Measurements from ENCODE around the gene MFAP3L. TPM values are rescaled to one million over a fixed set of nuclear protein-coding genes. Genes with fewer than 3 reads are reported as not detected.

Gene MFAP3L
- total RNA-seq, 6 experiments from 2014 or later = 23.2 to 84.3 (median 39.3) TPM

DNA sequence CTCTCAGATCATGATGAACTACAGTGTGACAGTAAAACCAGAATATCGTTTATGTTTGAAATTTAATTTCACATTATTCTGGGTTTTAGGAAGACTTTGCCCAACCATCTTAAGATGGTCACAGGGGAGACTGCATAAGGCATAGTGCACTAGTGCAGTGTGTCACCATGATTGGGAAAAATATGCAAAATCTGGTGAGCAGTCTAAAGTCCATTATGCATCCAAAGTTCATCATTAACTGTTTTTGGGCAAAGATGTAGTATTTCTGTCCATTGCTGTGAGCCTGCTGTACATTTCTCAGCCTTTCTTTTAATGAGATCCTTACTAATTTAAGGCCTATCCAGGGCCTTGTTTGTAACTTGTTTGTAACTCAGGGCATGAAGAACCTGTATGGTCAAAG is 11.3 kb upstream of the MFAP3L start:
- 50% methylated on average over 1 of the region's 1 CpG for WGBS (ENCODE audit: insufficient coverage, low coverage, low lambda C conversion rate, missing lambda C conversion rate)
- no peaks in the 10 kb centered on the region for H3K9me3 ChIP-seq

DNA sequence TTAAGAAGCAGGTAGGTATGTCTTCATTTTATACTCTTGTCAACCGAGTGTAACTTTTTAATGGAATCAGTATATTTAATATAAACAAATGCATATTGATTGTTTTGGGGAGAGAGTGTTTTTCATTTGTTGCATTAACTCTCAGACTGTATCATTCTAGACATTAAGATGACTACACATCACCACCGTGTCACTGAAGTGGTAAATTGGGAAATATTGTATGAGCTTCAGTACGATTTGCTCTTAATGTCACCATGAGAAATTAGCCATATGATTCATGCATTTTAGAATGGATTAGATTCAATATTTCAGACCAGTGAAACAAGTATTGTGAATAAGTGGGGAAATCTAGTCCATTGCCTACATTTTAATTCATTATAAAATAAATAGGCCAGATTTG is 9.7 kb upstream of the MFAP3L start:
- Histone ChIP-seq H3K36me3 (no peaks in the 10 kb centered on the region), H3K9me3 (no peaks in the 10 kb centered on the region), H3K27me3 (no peaks in the 10 kb centered on the region), H3K4me3 (no peak overlapping the region), H3K27ac (no peak overlapping the region), H3K4me1 (peaks cover 0 to 20% (median 0%) of the 10 kb centered on the region in 4 donors)
- TF ChIP-seq, protein P1, sequence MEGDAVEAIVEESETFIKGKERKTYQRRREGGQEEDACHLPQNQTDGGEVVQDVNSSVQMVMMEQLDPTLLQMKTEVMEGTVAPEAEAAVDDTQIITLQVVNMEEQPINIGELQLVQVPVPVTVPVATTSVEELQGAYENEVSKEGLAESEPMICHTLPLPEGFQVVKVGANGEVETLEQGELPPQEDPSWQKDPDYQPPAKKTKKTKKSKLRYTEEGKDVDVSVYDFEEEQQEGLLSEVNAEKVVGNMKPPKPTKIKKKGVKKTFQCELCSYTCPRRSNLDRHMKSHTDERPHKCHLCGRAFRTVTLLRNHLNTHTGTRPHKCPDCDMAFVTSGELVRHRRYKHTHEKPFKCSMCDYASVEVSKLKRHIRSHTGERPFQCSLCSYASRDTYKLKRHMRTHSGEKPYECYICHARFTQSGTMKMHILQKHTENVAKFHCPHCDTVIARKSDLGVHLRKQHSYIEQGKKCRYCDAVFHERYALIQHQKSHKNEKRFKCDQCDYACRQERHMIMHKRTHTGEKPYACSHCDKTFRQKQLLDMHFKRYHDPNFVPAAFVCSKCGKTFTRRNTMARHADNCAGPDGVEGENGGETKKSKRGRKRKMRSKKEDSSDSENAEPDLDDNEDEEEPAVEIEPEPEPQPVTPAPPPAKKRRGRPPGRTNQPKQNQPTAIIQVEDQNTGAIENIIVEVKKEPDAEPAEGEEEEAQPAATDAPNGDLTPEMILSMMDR (IDR thresholded peaks at IDR 0.05) = no peak
- no peak for TF ChIP-seq POLR2A (IDR thresholded peaks at IDR 0.05)
- DNase-seq (no peak), ATAC-seq (no peak)
- WGBS (ENCODE audit: insufficient coverage, low coverage, low lambda C conversion rate, missing lambda C conversion rate) = 100% methylated on average over 3 of the region's 3 CpGs
- intact Hi-C loops (cut with DNase I) = loop anchor here in 1 of 2 donors (10.0 kb wide), 1 partner anchor 131 kb away; no protein-coding TSS in a partner anchor

More for the DNA sequence above, 11.3 kb upstream of the MFAP3L start:
- Histone ChIP-seq H3K27me3 (no peaks in the 10 kb centered on the region), H3K4me1 (peaks cover 0 to 20% (median 0%) of the 10 kb centered on the region in 4 donors), H3K36me3 (no peaks in the 10 kb centered on the region), H3K27ac (no peak overlapping the region), H3K4me3 (no peak overlapping the region)
- TF ChIP-seq, protein P1 (IDR thresholded peaks at IDR 0.05) = no peak
- no peak for TF ChIP-seq POLR2A (IDR thresholded peaks at IDR 0.05)
- no peak for DNase-seq
- peak in 2 of 4 donors; percentile 89 to 96 for ATAC-seq
- intact Hi-C loops (cut with DNase I) = loop anchor here in 1 of 2 donors (10.0 kb wide), 1 partner anchor 133 kb away; no protein-coding TSS in a partner anchor

DNA sequence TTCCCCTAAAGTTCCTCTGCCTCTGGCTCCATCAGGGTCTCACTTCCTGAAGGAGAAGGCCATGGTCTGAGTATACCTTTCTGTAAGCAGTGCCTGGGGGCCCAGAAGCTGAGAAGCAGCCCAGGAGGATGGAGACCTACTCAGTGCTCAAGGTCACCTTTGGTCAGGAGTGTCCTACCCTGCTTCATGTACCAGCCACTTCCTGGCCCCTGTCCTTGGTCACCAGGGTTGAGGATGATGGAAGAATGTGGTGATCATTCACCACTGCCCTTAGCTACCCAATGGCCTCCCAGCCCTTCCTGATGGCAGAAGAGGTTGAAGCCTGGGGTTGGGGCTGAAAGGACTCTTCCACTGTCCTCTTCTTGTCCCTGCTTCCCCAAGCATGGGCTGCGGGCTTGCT is 9.0 kb upstream of the MFAP3L start:
- H3K27ac ChIP-seq = no peak overlapping the region
- intact Hi-C loops (cut with DNase I) = loop anchor here in 1 of 2 donors (10.0 kb wide), 1 partner anchor 130 kb away; no protein-coding TSS in a partner anchor
- no peaks in the 10 kb centered on the region for H3K27me3 ChIP-seq
- ATAC-seq (no peak), DNase-seq (no peak)
- TF ChIP-seq, protein P1 (IDR thresholded peaks at IDR 0.05) = no peak
- TF ChIP-seq POLR2A (IDR thresholded peaks at IDR 0.05) = no peak
- no peaks in the 10 kb centered on the region for H3K9me3 ChIP-seq
- peaks cover 0 to 20% (median 0%) of the 10 kb centered on the region in 4 donors for H3K4me1 ChIP-seq
- no peak overlapping the region for H3K4me3 ChIP-seq
- H3K36me3 ChIP-seq = no peaks in the 10 kb centered on the region
- 44% methylated on average over 1 of the region's 1 CpG for WGBS (ENCODE audit: insufficient coverage, low coverage, low lambda C conversion rate, missing lambda C conversion rate)

DNA sequence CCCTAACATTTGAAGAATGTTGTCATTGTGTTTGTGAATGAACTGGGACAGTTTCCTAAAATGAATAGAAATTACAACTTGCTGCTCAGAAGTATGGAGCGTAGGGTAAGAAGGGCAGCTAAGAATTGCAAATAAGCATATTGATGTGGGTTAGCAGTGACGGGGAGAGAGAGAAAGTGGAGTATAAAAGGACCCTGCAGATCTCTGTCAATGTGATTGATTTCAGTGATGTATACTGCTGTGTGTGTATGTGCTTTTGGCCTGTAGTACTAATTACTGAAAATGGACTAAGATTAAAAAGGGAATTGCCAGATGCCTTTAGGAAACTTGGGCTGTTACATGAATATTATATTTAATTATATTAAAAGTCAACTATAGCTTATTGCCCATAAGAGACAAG is 7.8 kb upstream of the MFAP3L start:
- Histone ChIP-seq H3K4me1 (peaks cover 0 to 20% (median 0%) of the 10 kb centered on the region in 4 donors), H3K36me3 (no peaks in the 10 kb centered on the region), H3K27ac (no peak overlapping the region), H3K9me3 (no peaks in the 10 kb centered on the region), H3K4me3 (no peak overlapping the region), H3K27me3 (no peaks in the 10 kb centered on the region)
- intact Hi-C loops (cut with DNase I) = loop anchor here in 1 of 2 donors (10.0 kb wide), 1 partner anchor 129 kb away; no protein-coding TSS in a partner anchor
- TF ChIP-seq POLR2A (IDR thresholded peaks at IDR 0.05) = no peak
- TF ChIP-seq, protein P1 (IDR thresholded peaks at IDR 0.05) = no peak
- 82% methylated on average over 2 of the region's 2 CpGs for WGBS (ENCODE audit: insufficient coverage, low coverage, low lambda C conversion rate, missing lambda C conversion rate)
- ATAC-seq = no peak
- DNase-seq = no peak
